ENCODE data around the gene EFNB1.

EFNB1 gene

DNA sequence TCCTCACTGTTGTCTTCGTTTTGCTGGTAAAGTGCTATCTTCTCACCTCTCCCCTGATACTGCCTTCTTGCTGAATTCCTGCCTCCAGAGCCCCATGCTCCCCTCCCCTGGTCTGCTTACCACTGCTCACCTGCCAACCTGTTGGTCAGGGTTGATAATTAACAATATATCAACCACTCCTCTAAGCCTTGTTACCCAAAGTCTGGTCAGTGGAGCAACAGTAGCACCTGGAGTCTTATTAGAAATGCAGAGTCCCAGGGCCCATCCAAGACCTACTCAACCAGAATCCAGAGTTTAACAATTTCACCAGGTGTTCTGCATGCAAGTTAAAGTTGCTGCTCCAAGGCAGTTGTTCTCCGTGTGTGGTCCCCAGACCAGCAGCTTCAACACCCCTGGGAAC, 55.0 kb downstream of the EFNB1 start:
- no peak for DNase-seq (ENCODE audit: low read depth, low spot score)

GRCh38 chrX:68889249-68889648, 60.4 kb downstream of the EFNB1 start:
- no peak for DNase-seq (ENCODE audit: low read depth, low spot score)
